Psoas muscle (tissue), 8 donors: ENCODE data around the gene CCDC187. TPM values are rescaled to one million over a fixed set of nuclear protein-coding genes. Genes with fewer than 3 reads are reported as not detected.
A peak's percentile ranks its signal among the peaks of the same experiment; 100 is the strongest.

Source experiments
- ATAC-seq, 4 donors: fragments of 200-7000 bp; cut with Tn5 transposase; one replicate each; pipeline ENCODE4 v1.9.1; 2020; ENCODE audit warnings: moderate library complexity in 3 of 4, mild to moderate bottlenecking in 2 of 4
- DNase-seq, 2 donors: peaks; one replicate each; pipeline ENCODE4 v3.0.0-alpha.2; 2020
- H3K27ac ChIP-seq: fragments of 200-600 bp; one replicate; pipeline ENCODE4 v1.8.0; 2022
- H3K27me3 ChIP-seq, 3 donors: fragments of 200-600 bp in 1 of 3; one replicate each; pipeline versions ENCODE4 v1.6.1 to v1.8.0; 2013 to 2022; ENCODE audit warnings: low read length in 2 of 3, mild to moderate bottlenecking in 2 of 3, moderate library complexity in 1 of 3; ENCODE audit not compliant: insufficient read depth in 3 of 3
- H3K36me3 ChIP-seq, 2 donors: fragments of 200-600 bp in 1 of 2; one replicate each; pipeline versions ENCODE4 v1.6.1 to v1.8.0; 2013 to 2022; ENCODE audit warnings: low read depth in 1 of 2, mild to moderate bottlenecking in 1 of 2, moderate library complexity in 1 of 2; ENCODE audit not compliant: insufficient read depth in 1 of 2
- H3K4me1 ChIP-seq: fragments of 200-600 bp; one replicate; pipeline ENCODE4 v1.8.0; 2022
- H3K4me3 ChIP-seq: fragments of 200-600 bp; one replicate; pipeline ENCODE4 v1.8.0; 2022; ENCODE audit warnings: mild to moderate bottlenecking
- H3K9me3 ChIP-seq: fragments of 200-600 bp; one replicate; pipeline ENCODE4 v1.8.0; 2022
- WGBS, 3 donors: extraction: QIAGEN DNeasy Blood & Tissue Kit; methylation state at CpG; one replicate each; pipeline versions ENCODE4 v1.1.6 to v1.1.7; 2013; 5-methylcytosine and 5-hydroxymethylcytosine counted together
- intact Hi-C, 2 donors: fragments of 100-400 bp; cut with DNase I; formaldehyde crosslinking; loops; one replicate each; pipeline versions ENCODE4 v1.11.0 to v1.14.2; 2022
- polyA plus RNA-seq, 3 donors: library from polyadenylated mRNA; stranded (reverse); fragments of 200-250 nt; gene quantifications; one replicate each; pipeline ENCODE4 v1.2.3, GENCODE V29; 2013
- total RNA-seq, 4 donors: library from RNA; stranded (reverse); fragmentation: NEBNext Ultra II Directional in 2 of 4; extraction: Animal tissue kit (Norgen Biotek cat#: 25700) in 2 of 4; gene quantifications; one replicate each; pipeline versions ENCODE4 v1.2.1 to v1.2.4, GENCODE V29; 2021 to 2023
- TF ChIP-seq, protein P1 (sequence below): fragments of 200-600 bp; IDR thresholded peaks from one replicate; pipeline ENCODE4 v1.8.0; 2022; ENCODE audit warnings: antibody characterized with exemption
- donor health status: healthy with polysubstance abuse.
- donor health status: DM: no; HTN: no; CAD: no; lungs with moderate emphysema.
- donor health status: Bipolar disorder and iron deficiency.
- donor health status: healthy.
- donor health status: DM: yes; HTN: yes; CAD: no.
- donor health status: DM: no; HTN: no; CAD: no.
- donor health status: DM: no; HTN: no; CAD: no.
- donor health status: DM: yes; HTN: yes; CAD: no.

Gene CCDC187
- total and polyA plus RNA-seq, 7 donors: not detected

DNA sequence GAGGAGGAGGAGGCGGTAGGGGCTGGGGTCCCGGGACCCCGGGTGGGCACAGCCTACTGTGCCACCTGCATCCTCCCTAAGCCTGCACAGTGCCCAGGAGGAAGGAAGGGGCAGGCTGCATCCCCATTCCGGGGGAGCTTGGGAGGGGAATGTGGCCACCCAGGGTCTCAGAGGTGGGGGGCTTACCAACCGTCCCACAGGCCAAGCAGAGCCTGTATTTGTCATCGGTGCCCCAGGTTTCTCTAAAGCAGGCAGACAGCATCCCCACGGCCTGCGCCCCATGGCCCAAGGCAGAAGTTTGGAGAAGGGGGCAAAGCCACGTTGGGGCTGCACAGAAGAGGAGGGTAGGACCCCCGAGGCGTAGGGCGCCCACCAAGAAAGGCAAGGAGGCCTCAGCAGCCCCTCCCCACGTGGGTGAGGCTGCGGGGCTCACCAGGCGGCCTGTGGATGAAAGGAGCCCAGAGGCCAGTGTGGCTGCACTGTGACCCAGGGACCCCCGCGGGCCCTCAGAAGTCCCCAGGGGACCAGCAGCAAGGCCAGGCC, 22.9 kb upstream of the CCDC187 start:
- 35 to 39% (median 35%) methylated on average over 11 to 17 of the region's 17 CpGs for WGBS, 3 donors
- intact Hi-C loops: no loop called here

DNA sequence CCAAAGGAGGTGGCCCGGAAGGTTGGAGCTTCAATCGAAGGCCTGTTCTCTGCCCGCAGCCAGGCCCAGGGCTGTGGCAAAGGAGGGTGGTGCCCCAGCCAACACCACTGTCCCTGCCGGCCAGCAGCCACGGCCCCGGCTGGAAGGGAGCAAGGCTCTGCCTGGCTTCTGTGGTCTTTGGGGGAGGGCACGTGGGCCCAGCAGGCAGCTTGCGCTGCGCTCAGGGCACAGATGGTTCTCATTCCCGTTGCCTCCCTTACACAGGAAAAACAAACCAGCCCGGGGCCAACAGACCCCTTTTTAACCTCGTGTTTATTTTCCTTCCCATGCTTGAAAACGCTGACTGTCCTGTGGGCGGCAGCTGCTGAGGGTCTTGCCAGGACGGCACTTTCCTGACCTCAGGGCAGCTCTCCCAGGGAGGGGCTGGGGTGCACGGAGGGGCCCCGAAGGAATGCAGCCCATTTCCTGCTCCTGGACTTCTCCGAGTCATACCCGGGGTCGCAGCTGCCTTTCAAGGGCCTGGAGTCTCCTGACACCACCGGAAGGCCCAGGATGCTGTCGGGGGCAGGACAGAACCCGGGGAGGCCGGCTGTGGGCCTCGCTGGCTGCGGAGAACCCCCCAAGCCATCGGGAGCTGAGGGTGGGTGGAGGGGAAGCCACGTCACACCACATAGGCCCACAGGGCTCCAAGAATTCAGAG, 22.3 kb upstream of the CCDC187 start:
- no peak for DNase-seq
- Histone ChIP-seq H3K36me3 (no peaks in the 10 kb centered on the region), H3K4me1 (peaks cover 5% of the 10 kb centered on the region), H3K9me3 (no peaks in the 10 kb centered on the region), H3K27me3 (peaks cover 0 to 48% (median 8%) of the 10 kb centered on the region in 3 donors), H3K4me3 (no peak overlapping the region), H3K27ac (no peak overlapping the region)
- ATAC-seq: no peak
- 26 to 38% (median 37%) methylated on average over 26 to 28 of the region's 28 CpGs for WGBS, 3 donors
- TF ChIP-seq, protein P1, sequence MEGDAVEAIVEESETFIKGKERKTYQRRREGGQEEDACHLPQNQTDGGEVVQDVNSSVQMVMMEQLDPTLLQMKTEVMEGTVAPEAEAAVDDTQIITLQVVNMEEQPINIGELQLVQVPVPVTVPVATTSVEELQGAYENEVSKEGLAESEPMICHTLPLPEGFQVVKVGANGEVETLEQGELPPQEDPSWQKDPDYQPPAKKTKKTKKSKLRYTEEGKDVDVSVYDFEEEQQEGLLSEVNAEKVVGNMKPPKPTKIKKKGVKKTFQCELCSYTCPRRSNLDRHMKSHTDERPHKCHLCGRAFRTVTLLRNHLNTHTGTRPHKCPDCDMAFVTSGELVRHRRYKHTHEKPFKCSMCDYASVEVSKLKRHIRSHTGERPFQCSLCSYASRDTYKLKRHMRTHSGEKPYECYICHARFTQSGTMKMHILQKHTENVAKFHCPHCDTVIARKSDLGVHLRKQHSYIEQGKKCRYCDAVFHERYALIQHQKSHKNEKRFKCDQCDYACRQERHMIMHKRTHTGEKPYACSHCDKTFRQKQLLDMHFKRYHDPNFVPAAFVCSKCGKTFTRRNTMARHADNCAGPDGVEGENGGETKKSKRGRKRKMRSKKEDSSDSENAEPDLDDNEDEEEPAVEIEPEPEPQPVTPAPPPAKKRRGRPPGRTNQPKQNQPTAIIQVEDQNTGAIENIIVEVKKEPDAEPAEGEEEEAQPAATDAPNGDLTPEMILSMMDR: no peak
- intact Hi-C loops: no loop called here

More for the DNA sequence above, 22.9 kb upstream of the CCDC187 start:
- DNase-seq: no peak
- Histone ChIP-seq H3K36me3 (no peaks in the 10 kb centered on the region), H3K9me3 (no peaks in the 10 kb centered on the region), H3K4me3 (peak overlapping the region; percentile 63), H3K27me3 (peaks cover 0 to 43% (median 6%) of the 10 kb centered on the region in 3 donors), H3K27ac (no peak overlapping the region), H3K4me1 (peaks cover 5% of the 10 kb centered on the region)
- TF ChIP-seq, protein P1: no peak
- peak in 1 of 4 donors; percentile 10 for ATAC-seq

DNA sequence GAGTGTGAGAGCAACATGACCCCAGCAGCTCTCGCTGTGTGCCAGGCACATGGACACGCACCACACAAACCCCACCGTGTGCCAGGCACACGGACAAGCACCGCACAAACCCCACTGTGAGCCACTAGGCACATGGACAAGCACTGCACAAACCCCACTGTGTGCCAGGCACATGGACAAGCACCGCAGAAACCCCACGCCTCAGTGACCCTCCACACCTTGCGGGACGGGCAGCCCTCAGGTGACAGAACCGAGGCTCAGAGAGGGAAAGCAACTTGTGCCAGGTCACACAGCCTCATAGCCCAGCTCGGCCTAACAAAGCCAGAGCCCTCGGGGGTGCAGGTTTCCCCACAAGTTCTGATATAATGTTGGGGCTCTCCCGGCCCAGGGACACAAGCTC, 21.5 kb upstream of the CCDC187 start:
- DNase-seq: no peak
- ATAC-seq: no peak
- Histone ChIP-seq H3K27me3 (peaks cover 0 to 52% (median 8%) of the 10 kb centered on the region in 3 donors), H3K4me1 (peaks cover 5% of the 10 kb centered on the region), H3K36me3 (no peaks in the 10 kb centered on the region), H3K4me3 (no peak overlapping the region), H3K27ac (no peak overlapping the region), H3K9me3 (no peaks in the 10 kb centered on the region)
- TF ChIP-seq, protein P1: no peak
- WGBS, 3 donors: 81 to 93% (median 87%) methylated on average over 13 of the region's 13 CpGs
- intact Hi-C loops: no loop called here

DNA sequence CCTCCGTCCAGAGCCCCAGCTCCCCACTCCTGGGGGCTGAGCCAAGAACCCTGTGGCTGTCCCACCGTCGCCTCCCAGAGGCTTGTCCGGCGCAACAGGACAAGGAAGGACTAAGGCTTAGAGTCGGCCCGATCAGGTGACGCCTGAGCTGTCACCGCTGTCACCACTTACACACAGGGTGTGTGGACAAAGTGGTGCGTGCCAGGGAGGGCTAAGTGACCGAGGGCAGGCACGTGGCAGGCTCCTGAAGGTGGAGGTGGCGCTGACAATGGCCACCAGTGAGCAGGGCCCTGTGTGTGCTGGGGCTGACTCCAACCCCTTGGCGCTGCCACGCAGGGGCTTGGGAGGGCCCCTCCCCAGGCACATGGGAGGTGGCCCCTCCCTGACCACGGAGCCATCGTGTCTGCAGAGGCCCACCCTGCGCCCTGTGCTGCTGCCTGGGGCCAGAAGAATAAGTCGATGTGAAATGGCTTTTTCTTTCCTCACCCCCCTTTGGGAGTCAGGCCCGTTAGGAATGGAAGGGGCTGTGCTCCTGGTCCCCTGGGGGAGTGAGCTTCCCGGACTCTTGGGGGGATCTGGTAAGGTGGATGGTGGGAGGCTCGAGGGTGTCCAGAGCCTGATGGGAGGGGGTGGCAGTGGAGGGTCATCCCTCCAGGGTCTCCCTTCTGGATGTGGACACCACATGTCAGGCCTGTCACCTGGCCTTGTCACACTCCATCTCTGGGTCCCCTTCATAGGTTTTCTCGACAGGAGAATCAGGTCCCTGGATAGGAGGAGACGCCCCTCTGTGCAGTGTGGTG, 20.8 kb upstream of the CCDC187 start:
- Histone ChIP-seq H3K36me3 (no peaks in the 10 kb centered on the region), H3K27ac (no peak overlapping the region), H3K9me3 (no peaks in the 10 kb centered on the region), H3K27me3 (peaks cover 0 to 52% (median 8%) of the 10 kb centered on the region in 3 donors), H3K4me3 (no peak overlapping the region), H3K4me1 (peaks cover 5% of the 10 kb centered on the region)
- WGBS, 3 donors: 67 to 74% (median 71%) methylated on average over 24 of the region's 24 CpGs
- intact Hi-C loops: no loop called here
- DNase-seq (no peak), ATAC-seq (peak in 1 of 4 donors; percentile 20)
- TF ChIP-seq, protein P1: no peak
